Effector memory CD4-positive, alpha-beta T cell (primary cell): ENCODE data around the gene MBP.

Source experiments
- DNase-seq, 3 donors: peaks; one replicate each; pipeline ENCODE4 v3.0.0-alpha.2; 2020
- H3K27ac ChIP-seq: 2 replicates; pipeline ENCODE4 v1.7.0; 2013; ENCODE audit warnings: mild to moderate bottlenecking, low read length, moderate library complexity; ENCODE audit not compliant: insufficient read depth, poor library complexity, severe bottlenecking
- H3K27me3 ChIP-seq: replicated peaks from 2 replicates; pipeline ENCODE4 v1.7.0; 2013; ENCODE audit warnings: mild to moderate bottlenecking, low read length; ENCODE audit not compliant: insufficient read depth, control insufficient read depth, poor library complexity, severe bottlenecking
- H3K36me3 ChIP-seq: 2 replicates; pipeline ENCODE4 v1.7.0; 2013; ENCODE audit warnings: mild to moderate bottlenecking, low read length, moderate library complexity; ENCODE audit not compliant: control insufficient read depth, insufficient read depth
- H3K4me1 ChIP-seq: 2 replicates; pipeline ENCODE4 v1.7.0; 2013; ENCODE audit warnings: low read length, mild to moderate bottlenecking; ENCODE audit not compliant: control insufficient read depth, insufficient read depth, poor library complexity, severe bottlenecking
- H3K4me3 ChIP-seq: 2 replicates; pipeline ENCODE4 v1.7.0; 2013; ENCODE audit warnings: low read length, low read depth, mild to moderate bottlenecking; ENCODE audit not compliant: insufficient read depth, poor library complexity, severe bottlenecking
- H3K9me3 ChIP-seq: 2 replicates; pipeline ENCODE4 v1.7.0; 2013; ENCODE audit warnings: mild to moderate bottlenecking, low read length, moderate library complexity; ENCODE audit not compliant: control insufficient read depth

Gene MBP

GRCh38 chr18:77042583-77042982 is 90.0 kb downstream of the MBP start:
- Histone ChIP-seq H3K4me1 (peaks cover under 1% of the 10 kb centered on the region), H3K27ac (no peak overlapping the region), H3K36me3 (peaks cover 33% of the 10 kb centered on the region), H3K4me3 (no peak overlapping the region), H3K27me3 (no peaks in the 10 kb centered on the region), H3K9me3 (no peaks in the 10 kb centered on the region)
- no peak for DNase-seq

- no peaks in the 10 kb centered on the region for H3K27me3 ChIP-seq
- no peak for DNase-seq
- H3K4me3 ChIP-seq = no peak overlapping the region
- peaks cover 27% of the 10 kb centered on the region for H3K36me3 ChIP-seq
- no peak overlapping the region for H3K27ac ChIP-seq
- H3K9me3 ChIP-seq = no peaks in the 10 kb centered on the region
- H3K4me1 ChIP-seq = peaks cover 2% of the 10 kb centered on the region
Measured at GRCh38 chr18:77039196-77040130, 93.1 kb downstream of the MBP start.

GRCh38 chr18:77038182-77038858 is 94.3 kb downstream of the MBP start:
- H3K9me3 ChIP-seq = no peaks in the 10 kb centered on the region
- no peaks in the 10 kb centered on the region for H3K27me3 ChIP-seq
- H3K36me3 ChIP-seq = peaks cover 23% of the 10 kb centered on the region
- H3K4me1 ChIP-seq = peaks cover 2% of the 10 kb centered on the region
- no peak overlapping the region for H3K27ac ChIP-seq
- no peak for DNase-seq
- no peak overlapping the region for H3K4me3 ChIP-seq

GRCh38 chr18:77037567-77037966 is 95.0 kb downstream of the MBP start:
- Histone ChIP-seq H3K4me3 (no peak overlapping the region), H3K4me1 (peaks cover 2% of the 10 kb centered on the region), H3K36me3 (peaks cover 22% of the 10 kb centered on the region), H3K9me3 (no peaks in the 10 kb centered on the region), H3K27me3 (no peaks in the 10 kb centered on the region), H3K27ac (no peak overlapping the region)
- no peak for DNase-seq

- H3K27ac ChIP-seq = no peak overlapping the region
Measured at GRCh38 chr18:77035380-77036187, 97.0 kb downstream of the MBP start.

GRCh38 chr18:77033575-77033974 is 99.0 kb downstream of the MBP start:
- Histone ChIP-seq H3K36me3 (peaks cover 39% of the 10 kb centered on the region), H3K27me3 (no peaks in the 10 kb centered on the region), H3K4me3 (no peak overlapping the region), H3K27ac (no peak overlapping the region), H3K9me3 (no peaks in the 10 kb centered on the region), H3K4me1 (peaks cover 2% of the 10 kb centered on the region)
- DNase-seq = no peak

More at GRCh38 chr18:77035380-77036187, 97.0 kb downstream of the MBP start:
- no peaks in the 10 kb centered on the region for H3K9me3 ChIP-seq
- H3K4me3 ChIP-seq = no peak overlapping the region
- H3K36me3 ChIP-seq = peaks cover 30% of the 10 kb centered on the region
- H3K27me3 ChIP-seq = no peaks in the 10 kb centered on the region
- no peak for DNase-seq
- H3K4me1 ChIP-seq = peaks cover 2% of the 10 kb centered on the region

GRCh38 chr18:77032181-77032701 is 100.3 kb downstream of the MBP start:
- H3K4me1 ChIP-seq = no peaks in the 10 kb centered on the region
- peaks cover 34% of the 10 kb centered on the region for H3K36me3 ChIP-seq
- H3K4me3 ChIP-seq = no peak overlapping the region
- DNase-seq = no peak
- no peaks in the 10 kb centered on the region for H3K9me3 ChIP-seq
- H3K27me3 ChIP-seq = no peaks in the 10 kb centered on the region
- H3K27ac ChIP-seq = no peak overlapping the region

GRCh38 chr18:77031662-77032061 is 100.9 kb downstream of the MBP start:
- H3K27me3 ChIP-seq = no peaks in the 10 kb centered on the region
- H3K4me1 ChIP-seq = no peaks in the 10 kb centered on the region
- H3K9me3 ChIP-seq = no peaks in the 10 kb centered on the region
- DNase-seq = no peak
- no peak overlapping the region for H3K4me3 ChIP-seq
- peaks cover 34% of the 10 kb centered on the region for H3K36me3 ChIP-seq
- H3K27ac ChIP-seq = no peak overlapping the region

GRCh38 chr18:77030201-77030600 is 102.4 kb downstream of the MBP start:
- Histone ChIP-seq H3K36me3 (peaks cover 39% of the 10 kb centered on the region), H3K27ac (no peak overlapping the region), H3K4me3 (no peak overlapping the region), H3K4me1 (no peaks in the 10 kb centered on the region), H3K27me3 (no peaks in the 10 kb centered on the region), H3K9me3 (no peaks in the 10 kb centered on the region)
- DNase-seq = no peak
